ENCODE results near the gene EIF5B. TPM values are rescaled to one million over a fixed set of nuclear protein-coding genes. Genes with fewer than 3 reads are reported as not detected.

The EIF5B gene
- total RNA-seq, 2 experiments from 2014 or later = 70.2 to 71.1 TPM

- Mint-ChIP-seq H3K4me3 (no peak overlapping the region), H3K27me3 (ENCODE audit: low read depth) (no peaks in the 10 kb centered on the region), H3K27ac (no peak overlapping the region), H3K4me1 (ENCODE audit: low read depth) (peaks cover 16% of the 10 kb centered on the region), H3K36me3 (ENCODE audit: low read depth) (peaks cover 10% of the 10 kb centered on the region), H3K9me3 (no peaks in the 10 kb centered on the region)
- intact Hi-C loops (cut with micrococcal nuclease) = no loop called here
- CTCF ChIA-PET = no interaction called here
- no peak for DNase-seq
These were observed 111.4 kb downstream of the EIF5B start for GRCh38 chr2:99448556-99448955.

DNA sequence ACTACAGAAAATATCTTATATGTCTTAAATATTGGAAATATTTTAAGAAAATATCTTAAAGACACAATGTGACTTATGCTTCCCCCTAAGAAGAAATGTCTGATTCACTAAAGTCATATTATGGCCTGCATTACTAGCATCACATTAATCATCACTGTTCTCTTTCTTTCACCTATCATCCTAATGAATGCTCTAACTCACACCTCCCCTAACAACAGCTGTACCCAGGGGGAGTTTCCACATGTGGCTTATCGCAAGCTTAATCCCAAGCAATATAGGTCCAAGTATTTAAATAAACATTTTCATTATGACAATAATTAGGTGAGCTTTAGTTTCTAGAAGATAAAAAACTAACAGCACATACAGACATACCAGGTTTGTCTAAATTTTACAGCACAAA lies 113.0 kb downstream of the EIF5B start:
- Mint-ChIP-seq H3K9me3 (no peaks in the 10 kb centered on the region), H3K4me3 (no peak overlapping the region), H3K4me1 (ENCODE audit: low read depth) (peaks cover 4% of the 10 kb centered on the region), H3K27me3 (ENCODE audit: low read depth) (no peaks in the 10 kb centered on the region), H3K27ac (no peak overlapping the region), H3K36me3 (ENCODE audit: low read depth) (peaks cover 16% of the 10 kb centered on the region)
- intact Hi-C loops (cut with micrococcal nuclease) = no loop called here
- no peak for DNase-seq
- CTCF ChIA-PET = no interaction called here

Other genes starting within 250 kb of the EIF5B start
- gene C2orf15, start 195.7 kb upstream of the EIF5B start, total RNA-seq = 1 to 10 TPM; 1.4 to 1.6 TPM
- 1 to 10 TPM; 7.2 to 8.9 TPM for gene TSGA10, start 182.4 kb upstream of the EIF5B start, total RNA-seq
- gene LIPT1, start 182.4 kb upstream of the EIF5B start, total RNA-seq = 1 to 10 TPM; 7.0 to 8.1 TPM
- 10 to 100 TPM; 61.4 to 64.1 TPM for gene MITD1, start 156.3 kb upstream of the EIF5B start, total RNA-seq
- 10 to 100 TPM; 40.2 to 43.3 TPM for gene MRPL30, start 156.2 kb upstream of the EIF5B start, total RNA-seq
- gene LYG2, start 81.7 kb upstream of the EIF5B start, total RNA-seq = not detected
- under 1 TPM; 0.32 to 0.36 TPM for gene LYG1, start 36.2 kb upstream of the EIF5B start, total RNA-seq
- 10 to 100 TPM; 19.9 to 24.3 TPM for gene TXNDC9, start 1.1 kb upstream of the EIF5B start, total RNA-seq
- gene REV1, start 152.6 kb downstream of the EIF5B start, total RNA-seq = 10 to 100 TPM; 29.6 to 32.3 TPM

Data from activated naive CD4-positive, alpha-beta T cell treated with anti-CD3 and anti-CD28 coated beads for 36 hours (primary cell).